ENCODE measurements around the gene ACTR1B.

ACTR1B gene

GRCh38 chr2:97660044-97660774 is 3.6 kb downstream of the ACTR1B start:
- no peaks in the 10 kb centered on the region for H3K27me3 ChIP-seq
- H3K4me3 ChIP-seq: no peak overlapping the region
- DNase-seq: no peak
- peaks cover 0 to 33% (median 25%) of the 10 kb centered on the region in 4 donors for H3K4me1 ChIP-seq
- H3K27ac ChIP-seq: no peak overlapping the region
- intact Hi-C loops (cut with DNase I; ENCODE audit: low total_unique reads): no loop called here
- H3K9me3 ChIP-seq: no peaks in the 10 kb centered on the region
- peaks cover 30 to 52% (median 40%) of the 10 kb centered on the region in 3 donors for H3K36me3 ChIP-seq
- TF ChIP-seq CTCF (IDR thresholded peaks at IDR 0.05): no peak

- Histone ChIP-seq H3K27me3 (no peaks in the 10 kb centered on the region), H3K9me3 (peaks cover 0 to 3% (median 0%) of the 10 kb centered on the region in 3 donors), H3K4me1 (peaks cover 0 to 28% (median 24%) of the 10 kb centered on the region in 4 donors), H3K36me3 (peaks cover 30 to 59% (median 48%) of the 10 kb centered on the region in 3 donors), H3K27ac (no peak overlapping the region), H3K4me3 (no peak overlapping the region)
- no peak for DNase-seq
- intact Hi-C loops (cut with DNase I; ENCODE audit: low total_unique reads): no loop called here
- TF ChIP-seq CTCF (IDR thresholded peaks at IDR 0.05): no peak
Measured at GRCh38 chr2:97659256-97660043, 4.4 kb downstream of the ACTR1B start.

GRCh38 chr2:97658691-97659157 is 5.1 kb downstream of the ACTR1B start:
- no peak for TF ChIP-seq CTCF (IDR thresholded peaks at IDR 0.05)
- intact Hi-C loops (cut with DNase I; ENCODE audit: low total_unique reads): no loop called here
- Histone ChIP-seq H3K27me3 (no peaks in the 10 kb centered on the region), H3K9me3 (peaks cover 0 to 6% (median 0%) of the 10 kb centered on the region in 3 donors), H3K4me1 (peaks cover 0 to 28% (median 24%) of the 10 kb centered on the region in 4 donors), H3K27ac (no peak overlapping the region), H3K36me3 (peaks cover 37 to 66% (median 55%) of the 10 kb centered on the region in 3 donors), H3K4me3 (no peak overlapping the region)
- no peak for DNase-seq

GRCh38 chr2:97657986-97658690 is 5.7 kb downstream of the ACTR1B start:
- Histone ChIP-seq H3K27ac (no peak overlapping the region), H3K4me1 (peaks cover 0 to 28% (median 24%) of the 10 kb centered on the region in 4 donors), H3K36me3 (peaks cover 38 to 70% (median 55%) of the 10 kb centered on the region in 3 donors), H3K27me3 (no peaks in the 10 kb centered on the region), H3K4me3 (no peak overlapping the region), H3K9me3 (peaks cover 0 to 6% (median 0%) of the 10 kb centered on the region in 3 donors)
- intact Hi-C loops (cut with DNase I; ENCODE audit: low total_unique reads): no loop called here
- no peak for DNase-seq
- TF ChIP-seq CTCF (IDR thresholded peaks at IDR 0.05): no peak

GRCh38 chr2:97656905-97657587 is 6.8 kb downstream of the ACTR1B start:
- Histone ChIP-seq H3K9me3 (peaks cover 0 to 6% (median 0%) of the 10 kb centered on the region in 3 donors), H3K27me3 (no peaks in the 10 kb centered on the region), H3K4me1 (peaks cover 0 to 20% (median 16%) of the 10 kb centered on the region in 4 donors), H3K36me3 (peaks cover 38 to 70% (median 55%) of the 10 kb centered on the region in 3 donors), H3K4me3 (no peak overlapping the region), H3K27ac (no peak overlapping the region)
- no peak for DNase-seq
- intact Hi-C loops (cut with DNase I; ENCODE audit: low total_unique reads): no loop called here
- TF ChIP-seq CTCF (IDR thresholded peaks at IDR 0.05): no peak
